Renal pelvis (tissue), 3 donors: Measurements from ENCODE around the gene H2BK1. TPM values are rescaled to one million over a fixed set of nuclear protein-coding genes. Genes with fewer than 3 reads are reported as not detected.

Experiments
- polyA plus RNA-seq, 3 donors: library from polyadenylated mRNA; unstranded; fragments of 120-200 nt; gene quantifications; one replicate each; pipeline ENCODE4 v1.2.1, GENCODE V29; 2013; ENCODE audit not compliant: insufficient read length in 3 of 3

Gene H2BK1
- polyA plus RNA-seq, 3 donors, result not detected

Other genes with a start within 250 kb of the H2BK1 start
- 10 to 100 TPM; 16.9 to 22.5 (median 21.0) TPM for gene KCNH2, start 232.2 kb downstream of the H2BK1 start, polyA plus RNA-seq
- 10 to 100 TPM; 11.0 to 14.2 (median 12.3) TPM for gene NOS3, start 219.5 kb downstream of the H2BK1 start, polyA plus RNA-seq
- 1 to 10 TPM; 1.5 to 3.1 (median 2.6) TPM for gene ATG9B, start 186.0 kb downstream of the H2BK1 start, polyA plus RNA-seq
- 10 to 100 TPM; 21.8 to 37.3 (median 29.9) TPM for gene ABCB8, start 182.0 kb downstream of the H2BK1 start, polyA plus RNA-seq
- 1 to 10 TPM; 2.1 to 3.2 (median 2.4) TPM for gene ASIC3, start 162.0 kb downstream of the H2BK1 start, polyA plus RNA-seq
- 10 to 100 TPM; 16.4 to 19.5 (median 18.8) TPM for gene CDK5, start 152.6 kb downstream of the H2BK1 start, polyA plus RNA-seq
- 100 to 1,000 TPM in 2 of 3 donors, 10 to 100 TPM in 1; 98.8 to 120 (median 115) TPM for gene SLC4A2, start 150.9 kb downstream of the H2BK1 start, polyA plus RNA-seq
- gene FASTK, start 129.7 kb downstream of the H2BK1 start, polyA plus RNA-seq, result 10 to 100 TPM; 75.2 to 83.3 (median 79.1) TPM
- gene TMUB1, start 127.0 kb downstream of the H2BK1 start, polyA plus RNA-seq, result 10 to 100 TPM; 31.3 to 45.2 (median 39.3) TPM
- gene AGAP3, start 124.0 kb downstream of the H2BK1 start, polyA plus RNA-seq, result 10 to 100 TPM; 68.0 to 78.3 (median 72.8) TPM
- under 1 TPM in 2 of 3 donors, not detected in 1; 0.28 to 0.34 TPM for gene GBX1, start 42.8 kb downstream of the H2BK1 start, polyA plus RNA-seq
- under 1 TPM in 1 of 3 donors, not detected in 2; 0.04 TPM for gene ASB10, start 23.2 kb downstream of the H2BK1 start, polyA plus RNA-seq
- gene ABCF2, start 16.7 kb upstream of the H2BK1 start, polyA plus RNA-seq, result 10 to 100 TPM; 25.9 to 28.9 (median 26.3) TPM
- 10 to 100 TPM; 22.0 to 29.6 (median 28.4) TPM for gene CHPF2, start 22.0 kb upstream of the H2BK1 start, polyA plus RNA-seq
- 10 to 100 TPM; 76.0 to 80.1 (median 77.1) TPM for gene SMARCD3, start 38.2 kb upstream of the H2BK1 start, polyA plus RNA-seq
- 10 to 100 TPM; 75.7 to 82.8 (median 76.3) TPM for gene NUB1, start 131.3 kb upstream of the H2BK1 start, polyA plus RNA-seq
- gene WDR86, start 199.6 kb upstream of the H2BK1 start, polyA plus RNA-seq, result 10 to 100 TPM; 34.9 to 49.6 (median 49.5) TPM
- gene CRYGN, start 229.7 kb upstream of the H2BK1 start, polyA plus RNA-seq, result 1 to 10 TPM; 2.5 to 5.1 (median 3.7) TPM